Activated CD4-positive, alpha-beta T cell treated with anti-CD3 and anti-CD28 coated beads, Interleukin-2, amount 10 ng/mL, durations not matched to agents 7 days and 5 days (primary cell): ENCODE measurements around the gene HM13. TPM values are rescaled to one million over a fixed set of nuclear protein-coding genes. Genes with fewer than 3 reads are reported as not detected.
A peak's percentile ranks its signal among the peaks of the same experiment; 100 is the strongest.
"Not testable (repeated sequence)": the region's sequence is repeated elsewhere in the genome, so short reads cannot be mapped to it uniquely, and the experiment has no call there.

Source experiments
- CTCF ChIA-PET: fragments of 350-600 bp; sonication (Branson Sonifier 250); formaldehyde crosslinking; loops from one replicate; lab custom pipeline; 2021; ENCODE audit warnings: antibody characterized with exemption; lab: Charles Lee
- POLR2A ChIA-PET: fragments of 350-600 bp; sonication (Branson Sonifier 250); formaldehyde crosslinking; loops from one replicate; lab custom pipeline; 2021; ENCODE audit warnings: antibody characterized with exemption; lab: Charles Lee
- DNase-seq: peaks from one replicate; pipeline ENCODE4 v3.0.0-alpha.2; 2020
- H3K27ac Mint-ChIP-seq: one replicate; pipeline ENCODE4 v1.8.0; 2021; ENCODE audit warnings: mild to moderate bottlenecking, moderate library complexity, mixed read lengths
- H3K27me3 Mint-ChIP-seq: one replicate; pipeline ENCODE4 v1.8.0; 2021; ENCODE audit warnings: mixed read lengths
- H3K36me3 Mint-ChIP-seq: one replicate; pipeline ENCODE4 v1.8.0; 2021; ENCODE audit warnings: low read depth, mixed read lengths
- H3K4me1 Mint-ChIP-seq: one replicate; pipeline ENCODE4 v1.8.0; 2021; ENCODE audit warnings: mixed read lengths
- H3K4me3 Mint-ChIP-seq: one replicate; pipeline ENCODE4 v1.8.0; 2021; ENCODE audit warnings: mild to moderate bottlenecking, moderate library complexity, mixed read lengths
- H3K9me3 Mint-ChIP-seq: one replicate; pipeline ENCODE4 v1.8.0; 2021; ENCODE audit warnings: mixed read lengths
- total RNA-seq, 2 experiments: library from RNA; stranded (reverse); gene quantifications; one replicate each; pipeline ENCODE4 v1.2.3, GENCODE V29; 2021

The HM13 gene
- total RNA-seq, 2 experiments from 2014 or later = 137 to 146 TPM

DNA sequence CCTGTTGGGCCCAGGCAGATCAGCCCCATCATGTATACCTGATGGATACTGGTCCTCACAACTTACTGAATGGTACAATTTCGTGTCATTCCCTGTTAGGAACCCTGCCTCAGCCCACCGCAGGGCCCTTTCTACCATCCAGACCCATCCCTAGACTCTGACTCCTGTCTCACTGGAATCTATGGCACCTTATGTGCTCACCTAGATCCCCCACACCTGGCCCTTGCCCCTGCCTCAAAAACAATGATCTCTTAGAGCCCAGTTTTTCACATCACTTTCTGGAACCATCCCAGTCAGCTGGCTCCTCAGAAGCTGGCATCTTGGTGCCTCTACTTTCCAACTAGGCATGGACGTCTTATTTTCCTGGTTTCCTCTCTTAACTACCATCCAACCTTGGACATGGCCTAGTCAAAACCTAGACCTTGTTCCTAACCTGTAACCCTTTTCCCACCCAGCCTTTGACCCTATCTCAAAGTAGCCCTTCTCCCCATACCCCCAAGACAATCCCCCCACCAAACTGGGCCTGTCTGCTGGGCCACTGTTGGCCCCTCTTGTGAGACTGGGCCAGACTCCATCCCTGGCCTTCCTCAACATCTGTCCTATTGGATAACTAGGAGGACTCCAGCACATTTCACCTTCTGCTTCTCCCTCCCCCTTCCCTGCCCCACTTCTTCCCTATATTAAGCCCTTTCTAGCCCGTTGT is 981 bp downstream of the HM13 start:
- POLR2A ChIA-PET = no interaction called here
- H3K36me3 Mint-ChIP-seq = peaks cover 10% of the 10 kb centered on the region
- CTCF ChIA-PET = interaction anchor here (0.9 to 1.9 kb wide), 5 partner anchors 13 to 98 kb away, joined by 3 to 8 read pairs (median 4); no protein-coding TSS in a partner anchor

DNA sequence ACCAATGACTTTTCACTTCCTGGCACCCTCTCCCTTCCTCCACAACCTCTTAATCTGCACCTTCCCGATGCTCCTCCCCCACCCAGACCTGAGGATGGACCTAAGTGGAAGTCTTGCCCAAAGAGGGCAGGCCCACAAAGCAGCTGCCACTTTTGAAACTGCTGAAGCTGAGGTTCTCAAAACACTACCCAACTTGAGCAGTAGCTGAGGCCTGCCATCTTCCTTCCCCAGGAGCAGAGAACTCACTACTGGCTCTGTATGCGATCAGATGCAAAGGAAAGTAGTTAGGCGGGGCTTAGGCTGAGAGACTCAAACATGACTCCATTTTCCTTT is 1.5 kb downstream of the HM13 start:
- POLR2A ChIA-PET = no interaction called here
- CTCF ChIA-PET = interaction anchor here (0.9 to 1.9 kb wide), 4 partner anchors 13 to 97 kb away, joined by 3 to 8 read pairs (median 4); no protein-coding TSS in a partner anchor
- no peak overlapping the region for H3K4me3 Mint-ChIP-seq
- peaks cover 21% of the 10 kb centered on the region for H3K4me1 Mint-ChIP-seq
- DNase-seq = peak; percentile 40
- no peaks in the 10 kb centered on the region for H3K27me3 Mint-ChIP-seq
- H3K27ac Mint-ChIP-seq = no peak overlapping the region
- peaks cover 10% of the 10 kb centered on the region for H3K36me3 Mint-ChIP-seq
- H3K9me3 Mint-ChIP-seq = no peaks in the 10 kb centered on the region

More for the DNA sequence above, 981 bp downstream of the HM13 start:
- Mint-ChIP-seq H3K4me3 (no peak overlapping the region), H3K27me3 (peaks cover 2% of the 10 kb centered on the region), H3K4me1 (peaks cover 16% of the 10 kb centered on the region), H3K9me3 (no peaks in the 10 kb centered on the region), H3K27ac (no peak overlapping the region)
- DNase-seq = no peak

DNA sequence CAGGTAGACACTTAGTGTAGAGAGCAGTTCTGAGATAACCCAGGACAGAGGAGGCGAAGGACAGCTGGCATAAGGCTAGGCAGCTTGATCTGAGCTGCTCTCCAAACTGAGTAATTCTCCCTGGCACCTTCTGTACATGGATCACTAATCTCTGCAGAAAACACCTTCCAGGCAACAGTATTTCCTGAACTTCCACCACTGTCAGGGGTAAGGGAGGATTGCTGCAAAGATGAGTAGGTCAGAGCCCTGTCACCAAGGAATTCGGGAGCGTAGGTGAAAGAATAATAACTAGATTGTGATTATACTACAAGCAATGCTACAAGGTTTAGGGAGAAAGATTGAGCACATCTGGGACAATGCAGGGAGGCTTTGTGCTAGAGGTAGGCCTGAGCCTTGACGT is 1.9 kb downstream of the HM13 start:
- POLR2A ChIA-PET = no interaction called here
- H3K4me3 Mint-ChIP-seq = no peak overlapping the region
- no peaks in the 10 kb centered on the region for H3K9me3 Mint-ChIP-seq
- no peak for DNase-seq
- H3K27me3 Mint-ChIP-seq = no peaks in the 10 kb centered on the region
- CTCF ChIA-PET = interaction anchor here (0.9 to 1.9 kb wide), 4 partner anchors 14 to 97 kb away, joined by 3 to 8 read pairs (median 4); no protein-coding TSS in a partner anchor
- H3K4me1 Mint-ChIP-seq = peaks cover 24% of the 10 kb centered on the region
- no peak overlapping the region for H3K27ac Mint-ChIP-seq
- peaks cover 10% of the 10 kb centered on the region for H3K36me3 Mint-ChIP-seq

DNA sequence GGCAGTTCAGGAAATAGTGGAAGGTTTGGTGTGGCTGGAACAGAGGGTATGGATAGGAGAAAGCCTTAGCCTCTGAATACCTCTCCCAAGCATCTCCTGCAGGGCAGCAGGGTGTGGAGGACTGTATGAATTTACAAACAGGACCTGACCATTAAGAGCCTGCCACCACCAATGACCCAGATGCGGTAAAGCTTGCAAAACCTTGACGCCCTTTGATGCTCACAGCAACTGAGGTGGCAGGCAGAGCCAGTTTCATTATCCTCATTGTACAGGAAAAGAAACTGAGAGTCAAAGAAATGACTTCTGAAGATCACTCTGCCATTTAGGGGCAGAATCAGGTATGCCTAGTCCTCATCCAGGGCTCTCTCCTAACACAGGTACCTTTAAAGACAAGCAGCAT is 2.4 kb downstream of the HM13 start:
- ChIA-PET CTCF (interaction anchor here (1.1 to 1.9 kb wide), 2 partner anchors 15 to 96 kb away, joined by 3 to 8 read pairs; no protein-coding TSS in a partner anchor), POLR2A (no interaction called here)
- H3K4me3 Mint-ChIP-seq = no peak overlapping the region
- H3K27ac Mint-ChIP-seq = no peak overlapping the region
- peaks cover 10% of the 10 kb centered on the region for H3K36me3 Mint-ChIP-seq
- H3K4me1 Mint-ChIP-seq = peaks cover 24% of the 10 kb centered on the region
- peak; percentile 51 for DNase-seq
- H3K9me3 Mint-ChIP-seq = no peaks in the 10 kb centered on the region
- H3K27me3 Mint-ChIP-seq = no peaks in the 10 kb centered on the region

DNA sequence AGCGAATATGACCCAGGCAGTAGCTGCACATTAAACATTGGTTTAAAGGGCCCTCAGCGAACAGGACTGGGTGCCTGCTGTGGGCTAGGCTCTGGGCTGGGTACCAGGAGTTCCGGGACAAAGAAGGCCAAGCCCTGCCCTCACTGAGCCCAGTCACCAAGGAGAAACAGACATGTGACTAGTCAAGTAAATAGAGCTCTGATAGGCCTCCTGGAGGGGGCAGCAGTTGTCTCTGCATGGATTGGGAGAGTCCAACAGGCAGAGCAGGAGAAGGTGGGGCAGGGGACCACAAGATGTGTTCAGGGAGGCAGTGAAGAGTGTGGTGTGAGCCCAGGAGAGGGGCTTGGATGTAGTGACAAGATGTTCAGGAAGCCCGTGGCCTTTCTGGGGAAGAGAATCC is 3.1 kb downstream of the HM13 start:
- H3K36me3 Mint-ChIP-seq = peaks cover 13% of the 10 kb centered on the region

DNA sequence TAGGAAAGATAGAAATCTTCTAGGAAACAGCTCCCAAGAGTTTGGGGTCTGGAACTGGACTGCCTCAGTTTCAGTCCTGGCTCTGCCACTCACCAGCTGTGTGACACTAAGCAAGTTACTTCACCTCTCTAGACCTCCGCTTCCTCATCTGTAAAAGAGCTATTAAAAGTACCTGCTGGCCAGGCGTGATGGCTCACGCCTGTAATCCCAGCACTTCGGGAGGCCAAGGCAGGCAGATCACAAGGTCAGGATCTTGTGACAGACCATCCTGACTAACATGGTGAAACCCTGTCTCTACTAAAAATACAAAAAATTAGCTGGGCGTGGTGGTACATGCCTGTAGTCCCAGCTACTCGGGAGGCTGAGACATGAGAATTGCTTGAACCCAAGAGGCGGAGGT is 7.0 kb downstream of the HM13 start:
- DNase-seq, POLR2A ChIA-PET, H3K27me3 Mint-ChIP-seq, H3K9me3 Mint-ChIP-seq, H3K4me3 Mint-ChIP-seq, H3K27ac Mint-ChIP-seq: not testable (repeated sequence)
- Mint-ChIP-seq H3K4me1 (peaks cover 39% of the 10 kb centered on the region), H3K36me3 (peaks cover 21% of the 10 kb centered on the region)
- CTCF ChIA-PET = interaction anchor here (0.6 to 2.0 kb wide), 8 partner anchors 16 to 92 kb away, joined by 3 to 9 read pairs (median 4); no protein-coding TSS in a partner anchor

More for the DNA sequence above, 3.1 kb downstream of the HM13 start:
- no peak for DNase-seq
- POLR2A ChIA-PET = no interaction called here
- no peaks in the 10 kb centered on the region for H3K9me3 Mint-ChIP-seq
- H3K4me1 Mint-ChIP-seq = peaks cover 28% of the 10 kb centered on the region
- no peaks in the 10 kb centered on the region for H3K27me3 Mint-ChIP-seq
- no peak overlapping the region for H3K4me3 Mint-ChIP-seq
- H3K27ac Mint-ChIP-seq = no peak overlapping the region
- CTCF ChIA-PET = interaction anchor here (1.9 kb wide), 1 partner anchor 95 kb away, joined by 8 read pairs; no protein-coding TSS in a partner anchor

DNA sequence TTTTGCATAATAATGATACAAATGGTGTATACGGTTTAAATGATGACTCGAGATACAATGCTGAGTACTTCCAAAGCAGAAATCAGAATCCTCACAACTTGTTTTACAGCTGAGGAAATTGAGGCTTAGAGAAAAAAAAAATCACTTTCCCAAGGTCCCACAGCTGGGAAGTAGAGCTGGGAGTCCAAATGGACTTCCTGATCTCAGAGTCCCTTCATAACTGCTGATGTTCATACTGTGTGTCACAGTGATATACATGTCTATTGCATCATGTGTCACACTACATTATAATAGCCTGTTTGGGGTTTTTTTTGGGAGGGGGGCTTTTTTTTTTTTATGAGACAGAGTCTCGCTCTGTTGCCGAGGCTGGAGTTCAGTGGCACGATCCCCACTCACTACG is 8.5 kb downstream of the HM13 start:
- Mint-ChIP-seq H3K27me3 (no peaks in the 10 kb centered on the region), H3K27ac (no peak overlapping the region), H3K4me3 (no peak overlapping the region), H3K9me3 (no peaks in the 10 kb centered on the region), H3K36me3 (peaks cover 36% of the 10 kb centered on the region), H3K4me1 (peaks cover 39% of the 10 kb centered on the region)
- no peak for DNase-seq
- ChIA-PET CTCF (interaction anchor here (0.6 to 1.5 kb wide), 5 partner anchors 9 to 194 kb away, joined by 3 to 6 read pairs (median 4); no protein-coding TSS in a partner anchor), POLR2A (interaction anchor here (0.7 kb wide), 1 partner anchor 19 kb away, joined by 3 read pairs; no protein-coding TSS in a partner anchor)

DNA sequence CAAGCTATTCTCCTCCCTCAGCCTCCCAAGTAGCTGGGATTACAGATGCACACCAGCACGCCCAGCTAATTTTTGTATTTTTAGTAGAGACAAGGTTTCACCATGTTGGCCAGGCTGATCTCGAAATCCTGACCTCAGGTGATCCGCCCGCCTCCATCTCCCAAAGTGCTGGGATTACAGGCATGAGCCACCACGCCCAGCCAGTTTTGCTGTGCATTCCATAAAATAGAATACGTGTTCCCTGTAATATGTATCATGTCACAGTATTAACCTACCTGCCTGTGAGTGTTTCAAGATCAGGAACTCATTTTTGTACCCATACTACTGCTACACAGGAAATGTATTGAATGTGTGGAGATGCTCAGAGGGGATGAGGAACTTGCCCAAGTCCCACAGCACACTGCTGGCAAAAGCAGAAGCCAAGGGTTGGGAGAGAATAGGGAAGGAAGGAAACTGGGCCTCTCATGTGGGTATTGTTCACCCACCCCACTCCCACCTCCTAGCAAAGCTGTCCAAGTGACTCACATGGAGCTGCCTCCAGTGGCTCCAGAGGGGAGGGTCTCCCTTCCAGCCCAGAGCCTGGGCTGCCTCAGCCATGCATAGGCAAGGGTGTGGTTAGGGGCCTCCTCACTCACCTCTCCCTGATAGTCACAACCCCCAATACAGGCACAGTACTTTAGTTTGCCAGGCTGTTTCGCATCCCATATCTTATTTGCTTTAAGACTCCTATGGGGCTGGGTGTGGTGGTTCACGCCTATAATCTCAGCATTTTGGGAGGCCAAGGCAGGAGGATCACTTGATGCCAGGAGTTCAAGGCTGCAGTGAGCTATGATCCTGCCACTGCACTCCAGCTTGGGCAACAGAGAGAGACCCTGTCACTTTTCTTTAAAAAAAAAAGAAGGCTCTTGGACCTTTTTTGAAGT is 9.4 kb downstream of the HM13 start:
- no peak for DNase-seq
- no peak overlapping the region for H3K27ac Mint-ChIP-seq
- H3K27me3 Mint-ChIP-seq = no peaks in the 10 kb centered on the region
- CTCF ChIA-PET = interaction anchor here (1.2 to 1.5 kb wide), 2 partner anchors 8 to 89 kb away, joined by 4 to 6 read pairs; no protein-coding TSS in a partner anchor
- peaks cover 39% of the 10 kb centered on the region for H3K4me1 Mint-ChIP-seq
- POLR2A ChIA-PET = interaction anchor here (0.7 kb wide), 1 partner anchor 18 kb away, joined by 3 read pairs; no protein-coding TSS in a partner anchor
- peaks cover 36% of the 10 kb centered on the region for H3K36me3 Mint-ChIP-seq
- H3K4me3 Mint-ChIP-seq = no peak overlapping the region
- H3K9me3 Mint-ChIP-seq = no peaks in the 10 kb centered on the region

DNA sequence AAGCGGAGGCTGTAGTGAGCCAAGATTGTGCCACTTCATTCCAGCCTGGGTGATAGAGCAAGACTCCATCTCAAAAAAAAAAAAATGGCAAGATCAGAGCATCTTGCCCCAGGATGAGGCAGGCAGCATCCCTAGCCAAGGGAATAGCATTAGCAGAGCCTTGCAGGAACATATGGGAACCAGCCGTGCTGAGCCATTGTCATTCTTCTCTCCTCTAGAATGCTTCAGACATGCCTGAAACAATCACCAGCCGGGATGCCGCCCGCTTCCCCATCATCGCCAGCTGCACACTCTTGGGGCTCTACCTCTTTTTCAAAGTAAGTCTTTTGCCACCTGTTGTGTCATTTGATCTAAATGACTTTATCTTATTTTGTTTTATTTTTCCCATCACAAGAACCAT is 13.0 kb downstream of the HM13 start:
- peaks cover 40% of the 10 kb centered on the region for H3K36me3 Mint-ChIP-seq
- H3K4me3 Mint-ChIP-seq = no peak overlapping the region
- ChIA-PET POLR2A (no interaction called here), CTCF (interaction anchor here (1.0 kb wide), 1 partner anchor 84 kb away, joined by 8 read pairs; no protein-coding TSS in a partner anchor)
- H3K27ac Mint-ChIP-seq = no peak overlapping the region
- no peaks in the 10 kb centered on the region for H3K27me3 Mint-ChIP-seq
- DNase-seq = no peak
- no peaks in the 10 kb centered on the region for H3K9me3 Mint-ChIP-seq
- H3K4me1 Mint-ChIP-seq = peaks cover 14% of the 10 kb centered on the region

DNA sequence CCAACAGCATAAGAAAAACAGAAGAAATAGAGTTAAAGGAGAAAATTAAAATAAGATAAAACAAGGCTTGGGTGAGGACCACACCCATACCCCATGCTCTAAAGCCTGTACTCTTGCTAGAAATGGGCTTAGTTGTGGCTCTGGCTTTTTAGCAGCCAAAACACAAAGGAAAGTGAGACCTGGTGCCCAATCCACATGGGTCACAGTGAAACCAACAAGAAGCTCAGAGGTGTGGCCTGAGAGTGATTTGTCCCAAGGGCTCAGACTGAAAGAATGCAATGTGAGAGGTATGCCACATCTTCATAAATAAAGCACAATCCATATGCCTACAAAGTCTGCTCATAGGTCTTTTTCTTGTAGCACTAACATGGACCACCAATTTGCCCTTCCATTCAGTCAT is 21.1 kb downstream of the HM13 start:
- Mint-ChIP-seq H3K27ac (no peak overlapping the region), H3K4me1 (peaks cover 42% of the 10 kb centered on the region), H3K4me3 (no peak overlapping the region), H3K36me3 (peaks cover 61% of the 10 kb centered on the region), H3K27me3 (no peaks in the 10 kb centered on the region), H3K9me3 (no peaks in the 10 kb centered on the region)
- DNase-seq = no peak
- CTCF ChIA-PET = interaction anchor here (1.3 to 3.7 kb wide), 2 partner anchors 12 to 77 kb away, joined by 3 to 11 read pairs; a partner anchor contains a TSS
- POLR2A ChIA-PET = no interaction called here

DNA sequence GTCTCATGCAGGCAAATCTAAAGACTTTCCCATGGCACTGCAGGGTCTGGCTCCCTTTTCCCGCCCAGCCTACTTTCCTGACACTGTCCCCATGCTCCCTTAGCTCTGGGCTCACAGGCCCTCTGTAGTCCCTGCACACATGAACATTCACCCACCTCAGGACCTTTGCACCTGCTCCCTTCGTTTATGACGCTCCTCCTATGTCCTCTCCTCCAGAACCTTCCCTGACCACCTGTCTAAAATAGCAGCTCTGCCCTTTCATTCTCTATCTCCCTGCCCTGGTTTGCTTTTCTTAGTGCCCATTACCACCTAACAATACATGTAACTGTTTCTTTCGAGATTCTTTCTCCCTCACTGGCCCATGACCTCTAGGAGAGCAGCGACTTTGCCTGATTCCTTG is 22.3 kb downstream of the HM13 start:
- Mint-ChIP-seq H3K27ac (peak overlapping the region; percentile 9), H3K4me3 (no peak overlapping the region)

DNA sequence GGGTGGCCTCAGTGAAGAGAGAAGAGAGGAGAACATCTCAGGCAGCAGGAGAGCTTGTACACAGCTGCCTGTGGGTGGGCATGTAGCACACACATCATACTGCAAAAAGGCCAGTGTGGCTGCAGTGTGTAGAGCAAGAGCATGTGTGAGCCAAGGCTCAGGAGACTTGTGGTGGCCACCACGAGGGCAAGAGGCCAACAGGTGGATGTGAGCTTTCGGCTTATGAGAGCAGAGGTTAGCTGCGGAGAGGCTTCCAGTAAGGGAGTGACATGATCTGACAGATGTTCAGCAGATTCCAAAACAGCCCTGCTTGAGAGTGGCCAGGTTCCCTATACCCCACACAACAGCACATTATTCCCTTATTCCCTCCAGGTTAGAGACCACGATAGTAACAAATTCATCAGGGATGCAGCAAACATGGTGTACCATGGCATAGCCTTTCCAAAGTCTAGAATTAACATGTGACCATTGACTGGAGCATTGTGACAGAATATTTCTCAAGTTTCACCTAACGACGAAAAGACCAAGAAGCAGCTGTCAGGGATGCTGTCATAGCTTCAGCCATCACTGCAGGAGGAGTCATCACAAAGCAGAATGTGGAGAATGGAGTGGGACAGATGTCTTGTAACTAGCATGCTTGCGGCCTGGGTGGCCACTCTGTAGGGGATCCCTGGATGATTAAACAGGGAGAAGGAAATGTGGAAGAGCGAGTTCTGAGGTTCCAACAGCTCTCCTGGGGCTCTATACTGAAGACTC is 23.1 kb downstream of the HM13 start:
- no peaks in the 10 kb centered on the region for H3K9me3 Mint-ChIP-seq
- ChIA-PET CTCF (interaction anchor here (0.6 to 3.7 kb wide), 5 partner anchors 17 to 192 kb away, joined by 3 to 11 read pairs (median 4); no protein-coding TSS in a partner anchor), POLR2A (no interaction called here)
- peaks cover 52% of the 10 kb centered on the region for H3K4me1 Mint-ChIP-seq
- H3K4me3 Mint-ChIP-seq = no peak overlapping the region
- H3K27ac Mint-ChIP-seq = peak overlapping the region; percentile 42
- peaks cover 53% of the 10 kb centered on the region for H3K36me3 Mint-ChIP-seq
- DNase-seq = no peak
- H3K27me3 Mint-ChIP-seq = no peaks in the 10 kb centered on the region

More for the DNA sequence above, 22.3 kb downstream of the HM13 start:
- Mint-ChIP-seq H3K27me3 (no peaks in the 10 kb centered on the region), H3K4me1 (peaks cover 44% of the 10 kb centered on the region), H3K36me3 (peaks cover 53% of the 10 kb centered on the region), H3K9me3 (no peaks in the 10 kb centered on the region)
- CTCF ChIA-PET = interaction anchor here (1.5 to 3.7 kb wide), 2 partner anchors 16 to 76 kb away, joined by 5 to 11 read pairs; no protein-coding TSS in a partner anchor
- no peak for DNase-seq
- POLR2A ChIA-PET = no interaction called here
